Ectodermal cell (in vitro differentiated cells): ENCODE results near the gene CCDC124.

Source experiments
- H3K27ac ChIP-seq: 2 replicates; pipeline ENCODE4 v1.7.0; 2013; ENCODE audit warnings: mild to moderate bottlenecking, low read depth, low read length; ENCODE audit not compliant: insufficient read depth, poor library complexity, severe bottlenecking
- H3K27me3 ChIP-seq: 2 replicates; pipeline ENCODE4 v1.7.0; 2013; ENCODE audit warnings: mild to moderate bottlenecking, low read length; ENCODE audit not compliant: insufficient read depth, control insufficient read depth, poor library complexity, severe bottlenecking
- H3K36me3 ChIP-seq: one replicate; pipeline ENCODE4 v1.7.0; 2013; ENCODE audit warnings: low read length; ENCODE audit not compliant: control insufficient read depth, insufficient read depth
- H3K4me1 ChIP-seq: one replicate; pipeline ENCODE4 v1.7.0; 2013; ENCODE audit warnings: low read length; ENCODE audit not compliant: control insufficient read depth, insufficient read depth
- H3K4me3 ChIP-seq: 2 replicates; pipeline ENCODE4 v1.7.0; 2013; ENCODE audit warnings: low read depth, low read length, control low read depth; ENCODE audit not compliant: insufficient read depth
- H3K9me3 ChIP-seq: 2 replicates; pipeline ENCODE4 v1.7.0; 2013; ENCODE audit warnings: mild to moderate bottlenecking, low read length, moderate library complexity; ENCODE audit not compliant: control insufficient read depth
- WGBS, 2 experiments: methylation state at CpG; one replicate each; pipeline ENCODE4 v1.1.7; 2013; ENCODE audit warnings: missing lambda C conversion rate in 2 of 2; 5-methylcytosine and 5-hydroxymethylcytosine counted together

CCDC124 gene

GRCh38 chr19:17968362-17968761 is 35.5 kb downstream of the CCDC124 start:
- Histone ChIP-seq H3K4me1 (peaks cover 8% of the 10 kb centered on the region), H3K27ac (no peak overlapping the region), H3K4me3 (no peak overlapping the region), H3K27me3 (peaks cover 18% of the 10 kb centered on the region), H3K36me3 (no peaks in the 10 kb centered on the region), H3K9me3 (no peaks in the 10 kb centered on the region)
- WGBS, 2 experiments, result 80 to 84% methylated on average over 4 of the region's 4 CpGs

DNA sequence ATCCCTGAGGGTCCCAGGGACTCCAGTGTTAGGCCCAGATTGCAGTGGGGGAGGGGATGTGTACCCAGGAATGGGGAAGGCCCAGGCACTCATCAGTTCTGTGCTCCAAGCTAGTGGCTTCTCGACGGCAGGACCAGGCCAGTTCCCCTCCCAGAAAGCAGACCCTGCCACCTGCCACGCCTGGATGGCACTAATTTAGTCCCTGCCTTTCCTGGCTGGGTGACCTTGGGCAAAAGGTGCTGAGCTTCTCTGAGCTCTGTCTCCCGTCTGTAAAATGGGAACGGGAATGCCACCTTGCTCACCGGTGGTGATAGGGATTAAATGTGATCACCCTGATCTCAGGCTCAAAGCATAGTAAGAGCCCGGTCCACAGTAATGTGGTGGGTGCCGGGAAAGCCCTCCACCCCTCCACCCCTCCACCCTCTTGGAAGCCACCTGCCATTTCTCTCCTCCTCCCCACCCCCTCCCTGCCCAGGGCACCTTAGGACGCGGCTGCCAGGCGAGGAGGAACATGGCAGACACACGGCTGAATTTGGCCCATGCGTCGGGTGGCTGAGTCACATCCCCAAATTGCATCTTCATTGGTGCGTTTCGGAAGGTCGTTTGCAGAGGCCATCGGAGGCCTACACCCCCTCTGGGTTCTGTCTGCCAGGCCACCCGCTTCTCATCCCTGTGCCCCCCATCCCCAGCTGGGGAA is 36.4 kb downstream of the CCDC124 start:
- Histone ChIP-seq H3K9me3 (no peaks in the 10 kb centered on the region), H3K4me3 (no peak overlapping the region), H3K4me1 (peaks cover 8% of the 10 kb centered on the region), H3K27ac (no peak overlapping the region), H3K27me3 (peaks cover 18% of the 10 kb centered on the region), H3K36me3 (no peaks in the 10 kb centered on the region)
- WGBS, 2 experiments, result 89 to 90% methylated on average over 19 of the region's 19 CpGs

DNA sequence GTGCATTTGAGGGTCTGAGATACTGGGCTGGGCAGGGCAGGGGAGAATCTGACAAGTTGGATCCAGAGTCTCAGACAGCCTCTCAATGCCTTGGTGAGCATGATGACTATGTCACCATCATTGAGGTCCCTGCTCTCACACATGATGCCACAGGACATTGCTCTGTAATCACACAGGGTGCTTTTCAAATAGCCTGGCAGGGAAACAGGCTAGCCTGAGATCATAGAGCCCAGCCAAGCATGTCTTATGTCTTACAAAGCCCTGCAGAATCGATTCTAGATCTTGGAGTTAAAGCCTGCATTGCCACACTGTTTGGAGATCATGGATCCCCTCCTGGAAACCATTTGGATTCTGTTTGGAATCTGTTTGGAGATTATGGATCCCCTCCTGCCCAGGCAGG is 39.4 kb downstream of the CCDC124 start:
- H3K4me1 ChIP-seq, result peaks cover 3% of the 10 kb centered on the region
- no peak overlapping the region for H3K27ac ChIP-seq
- 89 to 93% methylated on average over 1 of the region's 1 CpG for WGBS, 2 experiments
- peaks cover 4% of the 10 kb centered on the region for H3K27me3 ChIP-seq
- no peak overlapping the region for H3K4me3 ChIP-seq
- no peaks in the 10 kb centered on the region for H3K36me3 ChIP-seq
- H3K9me3 ChIP-seq, result no peaks in the 10 kb centered on the region

- 96% methylated on average over 23 of the region's 23 CpGs for WGBS, 2 experiments
Measured at GRCh38 chr19:17973759-17974158, 40.9 kb downstream of the CCDC124 start.

DNA sequence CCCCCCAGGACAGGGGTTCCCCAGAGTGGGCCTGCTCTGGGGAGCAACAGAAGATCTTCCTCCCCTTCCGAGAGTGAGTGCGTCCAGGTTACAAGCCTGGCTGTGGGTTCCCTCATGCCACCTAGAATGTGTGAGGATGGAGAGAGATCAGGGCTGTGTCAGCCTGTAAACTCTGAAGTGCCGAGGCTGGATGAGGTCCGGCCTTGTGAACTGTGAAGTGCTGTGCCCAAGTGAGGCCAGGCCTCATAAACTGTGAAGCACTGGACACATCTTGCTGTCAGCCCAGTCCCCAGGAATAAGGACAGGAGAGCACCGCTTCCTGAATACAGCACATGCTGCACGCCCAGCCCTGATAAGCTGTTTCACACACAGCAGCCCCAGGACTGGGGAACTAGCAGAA is 41.7 kb downstream of the CCDC124 start:
- Histone ChIP-seq H3K4me1 (no peaks in the 10 kb centered on the region), H3K36me3 (no peaks in the 10 kb centered on the region), H3K9me3 (no peaks in the 10 kb centered on the region), H3K27me3 (no peaks in the 10 kb centered on the region), H3K4me3 (no peak overlapping the region), H3K27ac (no peak overlapping the region)
- WGBS, 2 experiments, result 96 to 98% methylated on average over 6 of the region's 6 CpGs

More at GRCh38 chr19:17973759-17974158, 40.9 kb downstream of the CCDC124 start:
- H3K4me3 ChIP-seq, result no peak overlapping the region
- no peaks in the 10 kb centered on the region for H3K36me3 ChIP-seq
- no peaks in the 10 kb centered on the region for H3K27me3 ChIP-seq
- no peaks in the 10 kb centered on the region for H3K9me3 ChIP-seq
- no peak overlapping the region for H3K27ac ChIP-seq
- no peaks in the 10 kb centered on the region for H3K4me1 ChIP-seq

- no peak overlapping the region for H3K27ac ChIP-seq
- no peaks in the 10 kb centered on the region for H3K27me3 ChIP-seq
- no peaks in the 10 kb centered on the region for H3K36me3 ChIP-seq
- H3K4me1 ChIP-seq, result no peaks in the 10 kb centered on the region
- no peaks in the 10 kb centered on the region for H3K9me3 ChIP-seq
- no peak overlapping the region for H3K4me3 ChIP-seq
- WGBS, 2 experiments, result 93 to 96% methylated on average over 8 of the region's 8 CpGs
Measured at GRCh38 chr19:17975032-17975431, 42.2 kb downstream of the CCDC124 start.

GRCh38 chr19:17977021-17977420 is 44.2 kb downstream of the CCDC124 start:
- Histone ChIP-seq H3K9me3 (no peaks in the 10 kb centered on the region), H3K4me1 (no peaks in the 10 kb centered on the region), H3K27me3 (no peaks in the 10 kb centered on the region), H3K27ac (no peak overlapping the region), H3K36me3 (no peaks in the 10 kb centered on the region), H3K4me3 (no peak overlapping the region)
- 93 to 96% methylated on average over 4 of the region's 4 CpGs for WGBS, 2 experiments

GRCh38 chr19:17977488-17977887 is 44.7 kb downstream of the CCDC124 start:
- H3K4me3 ChIP-seq, result no peak overlapping the region
- H3K27me3 ChIP-seq, result no peaks in the 10 kb centered on the region
- H3K4me1 ChIP-seq, result no peaks in the 10 kb centered on the region
- H3K36me3 ChIP-seq, result no peaks in the 10 kb centered on the region
- no peaks in the 10 kb centered on the region for H3K9me3 ChIP-seq
- no peak overlapping the region for H3K27ac ChIP-seq
- 92% methylated on average over 7 of the region's 7 CpGs for WGBS, 2 experiments

- H3K4me3 ChIP-seq, result no peak overlapping the region
- H3K9me3 ChIP-seq, result no peaks in the 10 kb centered on the region
- H3K27ac ChIP-seq, result no peak overlapping the region
- no peaks in the 10 kb centered on the region for H3K36me3 ChIP-seq
- H3K4me1 ChIP-seq, result no peaks in the 10 kb centered on the region
- H3K27me3 ChIP-seq, result no peaks in the 10 kb centered on the region
- 96% methylated on average over 38 of the region's 38 CpGs for WGBS, 2 experiments
Measured at GRCh38 chr19:17981611-17982010, 48.8 kb downstream of the CCDC124 start.

DNA sequence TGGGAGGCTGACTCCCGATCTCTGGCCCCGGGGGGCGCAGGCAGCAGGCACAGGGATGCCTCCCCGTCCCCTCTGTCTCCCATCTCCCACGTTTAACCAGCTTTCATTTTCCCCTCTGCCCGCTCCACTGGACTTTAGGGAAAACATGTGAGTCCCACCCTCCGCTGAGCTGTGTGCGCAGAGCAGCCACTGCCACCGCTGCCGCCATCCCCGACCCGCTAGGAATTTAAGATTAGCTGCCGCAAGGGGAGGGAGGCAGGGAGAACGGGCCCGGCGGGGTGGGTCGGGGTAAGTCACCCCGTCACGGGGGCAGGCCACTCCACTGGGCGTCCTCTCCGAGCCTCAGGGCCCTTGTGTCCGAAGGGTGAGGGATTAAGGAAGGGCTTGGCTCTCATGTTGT is 49.6 kb downstream of the CCDC124 start:
- 90 to 93% methylated on average over 22 of the region's 22 CpGs for WGBS, 2 experiments
- no peaks in the 10 kb centered on the region for H3K27me3 ChIP-seq
- H3K4me3 ChIP-seq, result no peak overlapping the region

More for the DNA sequence above, 49.6 kb downstream of the CCDC124 start:
- no peaks in the 10 kb centered on the region for H3K36me3 ChIP-seq
- no peaks in the 10 kb centered on the region for H3K4me1 ChIP-seq
- no peak overlapping the region for H3K27ac ChIP-seq
- H3K9me3 ChIP-seq, result no peaks in the 10 kb centered on the region
